Measurements from ENCODE around the gene PKMYT1. TPM values are rescaled to one million over a fixed set of nuclear protein-coding genes. Genes with fewer than 3 reads are reported as not detected.

Gene PKMYT1
- total RNA-seq, 6 experiments from 2014 or later = 21.1 to 40.8 (median 36.7) TPM

GRCh38 chr16:3020247-3020603, 40.0 kb upstream of the PKMYT1 start, which contains the start of gene TNFRSF12A:
TNFRSF12A (plus strand) TSS chr16:3020368; CDS start chr16:3020398, 30 bp downstream.
- peaks cover 33% of the 10 kb centered on the region for H3K4me1 Mint-ChIP-seq (ENCODE audit: low read depth)
- peaks cover 11% of the 10 kb centered on the region for H3K9me3 Mint-ChIP-seq
- no peak; the same call in 1 of the 2 replicates for TF ChIP-seq CTCF (IDR thresholded peaks at IDR 0.05)
- peak within 1 kb of the TSS; percentile 98 for H3K27ac Mint-ChIP-seq
- peak within 1 kb of the TSS; percentile 99 for H3K4me3 Mint-ChIP-seq
- H3K36me3 Mint-ChIP-seq (ENCODE audit: low read depth) = peaks cover 35% of the 10 kb centered on the region
- H3K27me3 Mint-ChIP-seq (ENCODE audit: insufficient read depth) = peaks cover 35% of the 10 kb centered on the region
- DNase-seq = peak; percentile 61

- Mint-ChIP-seq H3K27ac (peak overlapping the region; percentile 98), H3K27me3 (ENCODE audit: insufficient read depth) (peaks cover 31% of the 10 kb centered on the region), H3K4me1 (ENCODE audit: low read depth) (peaks cover 33% of the 10 kb centered on the region), H3K9me3 (peaks cover 11% of the 10 kb centered on the region), H3K4me3 (peak overlapping the region; percentile 99), H3K36me3 (ENCODE audit: low read depth) (peaks cover 35% of the 10 kb centered on the region)
- DNase-seq = no peak
- no peak for TF ChIP-seq CTCF (IDR thresholded peaks at IDR 0.05)
These were observed 39.5 kb upstream of the PKMYT1 start for GRCh38 chr16:3019594-3020246.

GRCh38 chr16:3017794-3018506, 37.7 kb upstream of the PKMYT1 start, which contains the start of gene CLDN6:
CLDN6 (minus strand) TSS chr16:3018183; CDS start chr16:3016021, 2,162 bp downstream.
- no peak within 1 kb of the TSS for H3K4me3 Mint-ChIP-seq
- no peak within 1 kb of the TSS for H3K27ac Mint-ChIP-seq
- DNase-seq = no peak
- TF ChIP-seq CTCF (IDR thresholded peaks at IDR 0.05) = peak; percentile 61
- peaks cover 27% of the 10 kb centered on the region for H3K27me3 Mint-ChIP-seq (ENCODE audit: insufficient read depth)
- H3K36me3 Mint-ChIP-seq (ENCODE audit: low read depth) = peaks cover 28% of the 10 kb centered on the region
- H3K4me1 Mint-ChIP-seq (ENCODE audit: low read depth) = peaks cover 25% of the 10 kb centered on the region
- no peaks in the 10 kb centered on the region for H3K9me3 Mint-ChIP-seq

- Mint-ChIP-seq H3K27ac (no peak overlapping the region), H3K9me3 (no peaks in the 10 kb centered on the region), H3K27me3 (ENCODE audit: insufficient read depth) (peaks cover 27% of the 10 kb centered on the region), H3K36me3 (ENCODE audit: low read depth) (peaks cover 22% of the 10 kb centered on the region), H3K4me1 (ENCODE audit: low read depth) (peaks cover 25% of the 10 kb centered on the region), H3K4me3 (no peak overlapping the region)
- DNase-seq = no peak
- TF ChIP-seq CTCF (IDR thresholded peaks at IDR 0.05) = no peak
These were observed 37.1 kb upstream of the PKMYT1 start for GRCh38 chr16:3017344-3017743.

DNA sequence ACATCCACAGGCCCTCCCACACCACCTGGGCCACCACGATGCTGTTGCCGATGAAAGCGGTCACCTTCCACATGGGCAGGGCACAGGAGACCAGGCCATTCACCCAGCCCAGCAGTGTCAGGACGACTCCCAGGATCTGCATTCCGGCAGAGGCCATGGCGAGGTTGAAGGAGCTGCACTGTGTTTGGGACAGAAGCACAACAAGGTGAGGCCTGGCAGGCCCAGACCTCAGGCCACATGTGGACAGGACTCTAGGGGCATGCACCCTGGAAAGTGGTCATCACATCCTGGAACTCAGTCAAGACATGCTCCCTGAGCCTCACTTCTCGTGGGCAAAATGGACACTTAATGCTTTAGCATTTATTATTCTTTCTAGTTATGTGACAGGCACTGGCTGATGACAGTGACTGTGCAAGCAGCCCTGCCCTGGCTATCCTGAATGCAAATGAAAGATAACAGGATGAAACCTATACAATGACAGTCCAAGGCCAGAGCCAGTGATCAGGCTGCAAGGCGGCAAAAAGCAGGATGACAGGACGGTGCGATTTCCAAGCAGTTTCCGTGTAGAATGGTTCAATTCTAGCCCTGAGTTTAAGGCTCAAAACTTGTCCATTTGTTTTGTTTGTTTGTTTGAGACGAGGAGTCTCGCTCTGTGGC, 35.7 kb upstream of the PKMYT1 start:
- no peak for DNase-seq
- Mint-ChIP-seq H3K4me3 (no peak overlapping the region), H3K9me3 (no peaks in the 10 kb centered on the region), H3K36me3 (ENCODE audit: low read depth) (peaks cover 9% of the 10 kb centered on the region; the same call in 1 of the 2 replicates), H3K27me3 (ENCODE audit: insufficient read depth) (peaks cover 29% of the 10 kb centered on the region), H3K27ac (no peak overlapping the region), H3K4me1 (ENCODE audit: low read depth) (peaks cover 18% of the 10 kb centered on the region)
- no peak for TF ChIP-seq CTCF (IDR thresholded peaks at IDR 0.05)

Measured in HFFc6 (cell line).